Placental epithelial cell (primary cell): Measurements from ENCODE around the gene ACTR3C. TPM values are rescaled to one million over a fixed set of nuclear protein-coding genes. Genes with fewer than 3 reads are reported as not detected.

Experiments
- total RNA-seq: library from RNA; depleted of rRNA; stranded (reverse); fragments of >200 nt; gene quantifications from 2 replicates; pipeline ENCODE4 v1.2.3, GENCODE V29; 2012

The ACTR3C gene
- total RNA-seq, result 13.7 and 16.8 TPM in 2 replicates

GRCh38 chr7:150322833-150323681 is at the start of gene ACTR3C, which contains the start of gene LRRC61:
TSS of gene ACTR3C (minus strand) at chr7:150323545. CDS start at chr7:150295296, 28,249 bp downstream.
TSS of gene LRRC61 (plus strand) at chr7:150323355. CDS start at chr7:150336862, 13,507 bp downstream.

GRCh38 chr7:150368096-150368883 is 44.9 kb upstream of the ACTR3C start, which contains the start of gene REPIN1:
TSS of gene REPIN1 (plus strand) at chr7:150368822. CDS start at chr7:150369712, 890 bp downstream.

GRCh38 chr7:150341263-150342120 is 18.1 kb upstream of the ACTR3C start, which contains the start of gene RARRES2:
TSS of gene RARRES2 (minus strand) at chr7:150341629. CDS start at chr7:150340609, 1,020 bp downstream.

Other genes starting within 250 kb of the ACTR3C start
- 7.9 and 12.0 TPM in 2 replicates for gene LRRC61, start 190 bp downstream of the ACTR3C start, total RNA-seq
- gene RARRES2, start 18.1 kb upstream of the ACTR3C start, total RNA-seq, result 0.79 TPM in 1 of 2 replicates, not detected in the other
- gene REPIN1, start 45.3 kb upstream of the ACTR3C start, total RNA-seq, result 19.2 and 30.3 TPM in 2 replicates
- 4.4 and 5.9 TPM in 2 replicates for gene ZNF775, start 55.8 kb upstream of the ACTR3C start, total RNA-seq
- gene GIMAP8, start 127.1 kb upstream of the ACTR3C start, total RNA-seq, result not detected in 2 replicates
- not detected in 2 replicates for gene GIMAP7, start 191.3 kb upstream of the ACTR3C start, total RNA-seq
- gene GIMAP4, start 243.8 kb upstream of the ACTR3C start, total RNA-seq, result not detected in 2 replicates